SU-DHL-6 (cell line): ENCODE results near the gene TMCC1.

ENCODE experiments used
- H2AFZ ChIP-seq: fragments of 200-600 bp; sonication (generic); 2 replicates; pipeline ENCODE4 v1.6.1; 2014; ENCODE audit warnings: low read depth, mild to moderate bottlenecking, moderate library complexity, mixed read lengths, antibody characterized with exemption, low read length; ENCODE audit not compliant: severe bottlenecking
- H3F3A ChIP-seq: fragments of 200-600 bp; shearing (Covaris generic); 2 replicates; pipeline ENCODE4 v1.6.0; 2016; ENCODE audit warnings: antibody characterized with exemption, mild to moderate bottlenecking; ENCODE audit not compliant: insufficient read depth
- H3K27ac ChIP-seq: fragments of 200-600 bp; sonication (generic); 2 replicates; pipeline ENCODE4 v1.5.1; 2016; ENCODE audit warnings: low read depth, mild to moderate bottlenecking, low read length, moderate library complexity, mixed read lengths
- H3K27me3 ChIP-seq: fragments of 200-600 bp; sonication (generic), shearing (Covaris generic); 2 replicates; pipeline ENCODE4 v1.6.0; 2014; ENCODE audit warnings: mild to moderate bottlenecking, low read length
- H3K36me3 ChIP-seq: fragments of 200-600 bp; sonication (generic); 2 replicates; pipeline ENCODE4 v1.6.1; 2014; ENCODE audit warnings: mild to moderate bottlenecking, low read length, mixed read lengths
- H3K4me2 ChIP-seq: fragments of 300-600, 200-600 bp; shearing (Covaris generic), sonication (generic); 2 replicates; pipeline ENCODE4 v1.6.0; 2014; ENCODE audit warnings: low read length, low read depth, mild to moderate bottlenecking; ENCODE audit not compliant: poor library complexity, severe bottlenecking
- H3K4me3 ChIP-seq: fragments of 200-600 bp; sonication (generic); 2 replicates; pipeline ENCODE4 v1.5.1; 2014; ENCODE audit warnings: antibody characterized with exemption, low read length, mild to moderate bottlenecking, mixed read lengths; ENCODE audit not compliant: insufficient read depth, poor library complexity, severe bottlenecking
- H3K79me2 ChIP-seq: fragments of 200-600 bp; sonication (generic); 2 replicates; pipeline ENCODE4 v1.6.1; 2014; ENCODE audit warnings: mild to moderate bottlenecking, low read length, moderate library complexity; ENCODE audit not compliant: insufficient read depth
- H3K9ac ChIP-seq: fragments of 200-600 bp; sonication (generic); 2 replicates; pipeline ENCODE4 v1.7.0; 2014; ENCODE audit warnings: mild to moderate bottlenecking, low read length
- H3K9me2 ChIP-seq: fragments of 200-600 bp; sonication (generic); replicated peaks from 2 replicates; pipeline ENCODE4 v1.6.1; 2014; ENCODE audit warnings: low read length; ENCODE audit not compliant: insufficient read depth
- H3K9me3 ChIP-seq: fragments of 200-600 bp; sonication (generic); 2 replicates; pipeline ENCODE4 v1.6.1; 2014; ENCODE audit warnings: low read length, mixed read lengths; ENCODE audit not compliant: insufficient read depth
- H4K20me1 ChIP-seq: fragments of 200-600 bp; sonication (generic); 2 replicates; pipeline ENCODE4 v1.6.1; 2014; ENCODE audit warnings: low read depth, mild to moderate bottlenecking, antibody characterized with exemption, low read length, moderate library complexity, mixed read lengths
- CTCF ChIP-seq: fragments of 200-600 bp; sonication (generic); IDR thresholded peaks from one replicate; pipeline ENCODE4 v1.5.1; 2017; ENCODE audit warnings: antibody characterized with exemption, mild to moderate bottlenecking, low read length, moderate library complexity; ENCODE audit not compliant: insufficient read depth, poor library complexity, severe bottlenecking
- EZH2phosphoT487 ChIP-seq: fragments of 200-600 bp; sonication (generic), shearing (Covaris generic); conservative IDR thresholded peaks from 2 replicates; pipeline ENCODE4 v1.6.1; 2018; ENCODE audit warnings: mild to moderate bottlenecking, antibody characterized with exemption, low read length, moderate library complexity, mixed read lengths

Gene TMCC1

GRCh38 chr3:129688271-129688895 lies 205.1 kb downstream of the TMCC1 start:
- Histone ChIP-seq H3K36me3 (no peaks in the 10 kb centered on the region), H3K9me3 (no peaks in the 10 kb centered on the region), H3K27ac (no peak overlapping the region), H3F3A (no peaks in the 10 kb centered on the region; the same call in 1 of the 2 replicates), H3K4me2 (no peak overlapping the region), H3K9ac (no peak overlapping the region), H3K79me2 (no peaks in the 10 kb centered on the region), H3K9me2 (no peaks in the 10 kb centered on the region), H3K27me3 (no peaks in the 10 kb centered on the region), H3K4me3 (no peak overlapping the region), H4K20me1 (no peaks in the 10 kb centered on the region), H2AFZ (no peak overlapping the region)
- TF ChIP-seq EZH2phosphoT487 (no peak), CTCF (no peak)

GRCh38 chr3:129687586-129688125 lies 205.9 kb downstream of the TMCC1 start:
- Histone ChIP-seq H3K4me3 (no peak overlapping the region), H3K36me3 (no peaks in the 10 kb centered on the region), H3K27ac (no peak overlapping the region), H3K27me3 (no peaks in the 10 kb centered on the region), H3K9me2 (no peaks in the 10 kb centered on the region), H3K79me2 (no peaks in the 10 kb centered on the region), H3K4me2 (no peak overlapping the region), H3F3A (no peaks in the 10 kb centered on the region; the same call in 1 of the 2 replicates), H4K20me1 (no peaks in the 10 kb centered on the region), H2AFZ (no peak overlapping the region), H3K9me3 (no peaks in the 10 kb centered on the region), H3K9ac (no peak overlapping the region)
- TF ChIP-seq EZH2phosphoT487, result no peak
- no peak for TF ChIP-seq CTCF

GRCh38 chr3:129686941-129687340 lies 206.6 kb downstream of the TMCC1 start:
- H3K9me2 ChIP-seq, result no peaks in the 10 kb centered on the region
- H3K79me2 ChIP-seq, result no peaks in the 10 kb centered on the region
- no peak overlapping the region for H3K4me3 ChIP-seq
- H3K36me3 ChIP-seq, result no peaks in the 10 kb centered on the region
- no peaks in the 10 kb centered on the region for H3K9me3 ChIP-seq
- H3F3A ChIP-seq, result no peaks in the 10 kb centered on the region; the same call in 1 of the 2 replicates
- H3K27me3 ChIP-seq, result no peaks in the 10 kb centered on the region
- no peak overlapping the region for H3K27ac ChIP-seq
- H2AFZ ChIP-seq, result no peak overlapping the region
- no peaks in the 10 kb centered on the region for H4K20me1 ChIP-seq
- H3K9ac ChIP-seq, result no peak overlapping the region
- H3K4me2 ChIP-seq, result no peak overlapping the region
- no peak for TF ChIP-seq EZH2phosphoT487

GRCh38 chr3:129684270-129684669 lies 209.2 kb downstream of the TMCC1 start:
- Histone ChIP-seq H3K27ac (no peak overlapping the region), H3K9me3 (no peaks in the 10 kb centered on the region), H3K79me2 (no peaks in the 10 kb centered on the region), H2AFZ (no peak overlapping the region), H4K20me1 (no peaks in the 10 kb centered on the region), H3K36me3 (no peaks in the 10 kb centered on the region), H3K4me3 (no peak overlapping the region), H3K27me3 (no peaks in the 10 kb centered on the region), H3K9me2 (no peaks in the 10 kb centered on the region), H3K9ac (no peak overlapping the region), H3K4me2 (no peak overlapping the region), H3F3A (no peaks in the 10 kb centered on the region)
- no peak for TF ChIP-seq CTCF
- TF ChIP-seq EZH2phosphoT487, result no peak
